ENCODE data around the gene CCDC157.
A peak's percentile ranks its signal among the peaks of the same experiment; 100 is the strongest.

CCDC157 gene

GRCh38 chr22:30416403-30416802, 59.6 kb downstream of the CCDC157 start:
- no peak for ATAC-seq

GRCh38 chr22:30416837-30417236, 60.0 kb downstream of the CCDC157 start:
- ATAC-seq = no peak

GRCh38 chr22:30420347-30421125, 63.7 kb downstream of the CCDC157 start:
- no peak for ATAC-seq

GRCh38 chr22:30421695-30422480, 65.1 kb downstream of the CCDC157 start:
- ATAC-seq = no peak

DNA sequence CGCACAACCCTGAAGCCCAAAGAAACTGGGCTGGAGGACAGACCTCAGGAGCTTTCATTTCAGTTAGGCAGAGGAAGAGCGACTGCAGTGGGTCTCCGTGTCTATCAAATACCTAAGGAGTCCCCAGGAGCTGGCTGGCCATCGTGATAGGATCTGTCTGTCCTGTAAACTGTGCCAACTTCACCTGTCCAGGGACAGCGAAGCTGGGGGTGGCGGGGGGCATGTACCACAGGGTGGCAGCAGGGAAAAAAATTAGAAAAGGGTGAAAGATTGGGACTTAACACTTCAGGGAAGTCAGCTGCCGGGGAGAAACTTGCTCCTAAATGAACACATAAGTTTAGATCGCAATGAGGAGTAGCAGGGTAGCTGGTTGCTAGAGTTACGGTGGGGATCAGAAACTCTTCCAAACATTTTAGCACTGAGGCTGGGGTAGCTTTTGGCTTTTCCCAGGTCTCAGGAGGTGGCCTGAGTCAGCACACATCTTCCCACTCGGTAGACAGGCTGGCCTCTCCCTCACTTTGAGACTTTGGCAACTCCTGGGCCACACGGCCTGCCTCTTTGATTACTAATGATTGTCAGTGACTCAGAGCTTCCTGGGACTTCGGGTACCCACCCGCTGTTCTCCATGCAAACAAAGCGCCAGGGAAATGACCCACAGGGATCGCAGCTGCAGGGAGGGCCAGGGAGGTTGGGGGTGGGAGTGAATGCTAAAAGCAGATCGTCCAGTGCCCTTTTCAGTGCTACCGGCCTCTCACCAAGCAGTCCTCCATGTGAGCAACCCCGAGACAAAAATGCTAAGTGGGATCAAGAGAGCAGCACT, 65.9 kb downstream of the CCDC157 start:
- ATAC-seq = no peak

DNA sequence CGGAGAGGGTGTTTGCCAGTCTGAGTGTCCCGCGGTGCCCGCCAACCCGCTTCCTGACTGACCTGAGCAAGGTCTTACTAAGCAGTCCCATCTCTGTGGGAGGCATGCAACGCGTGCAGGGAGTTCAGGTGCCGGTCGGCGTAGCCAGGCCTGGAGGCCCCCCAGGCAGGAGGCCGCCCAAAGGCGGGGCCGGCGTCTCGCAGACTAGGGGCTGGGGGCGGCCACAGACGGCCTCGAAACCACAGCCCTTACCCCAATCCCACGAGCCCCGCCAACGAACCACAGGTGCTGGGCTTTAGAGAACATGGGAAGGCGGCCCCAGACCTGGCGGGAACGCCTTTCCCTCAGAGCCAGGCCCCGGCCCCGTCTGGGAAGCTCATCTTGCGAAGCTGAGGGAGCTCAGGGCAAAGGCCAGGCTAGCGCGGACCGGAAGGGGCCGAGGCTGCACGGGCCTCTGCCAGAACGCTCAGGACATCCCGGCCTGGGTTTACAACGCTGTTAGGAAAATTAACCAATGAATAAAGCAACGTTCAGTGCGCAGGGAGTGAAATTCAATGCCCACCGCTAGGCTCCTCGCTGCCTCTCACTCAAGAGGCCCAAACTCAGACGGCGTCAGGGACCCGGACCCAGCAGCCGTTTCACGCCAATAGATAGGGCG, 66.6 kb downstream of the CCDC157 start:
- ATAC-seq = peak; percentile 8

GRCh38 chr22:30423959-30424533, 67.2 kb downstream of the CCDC157 start:
- peak; percentile 92 to 94 for ATAC-seq

DNA sequence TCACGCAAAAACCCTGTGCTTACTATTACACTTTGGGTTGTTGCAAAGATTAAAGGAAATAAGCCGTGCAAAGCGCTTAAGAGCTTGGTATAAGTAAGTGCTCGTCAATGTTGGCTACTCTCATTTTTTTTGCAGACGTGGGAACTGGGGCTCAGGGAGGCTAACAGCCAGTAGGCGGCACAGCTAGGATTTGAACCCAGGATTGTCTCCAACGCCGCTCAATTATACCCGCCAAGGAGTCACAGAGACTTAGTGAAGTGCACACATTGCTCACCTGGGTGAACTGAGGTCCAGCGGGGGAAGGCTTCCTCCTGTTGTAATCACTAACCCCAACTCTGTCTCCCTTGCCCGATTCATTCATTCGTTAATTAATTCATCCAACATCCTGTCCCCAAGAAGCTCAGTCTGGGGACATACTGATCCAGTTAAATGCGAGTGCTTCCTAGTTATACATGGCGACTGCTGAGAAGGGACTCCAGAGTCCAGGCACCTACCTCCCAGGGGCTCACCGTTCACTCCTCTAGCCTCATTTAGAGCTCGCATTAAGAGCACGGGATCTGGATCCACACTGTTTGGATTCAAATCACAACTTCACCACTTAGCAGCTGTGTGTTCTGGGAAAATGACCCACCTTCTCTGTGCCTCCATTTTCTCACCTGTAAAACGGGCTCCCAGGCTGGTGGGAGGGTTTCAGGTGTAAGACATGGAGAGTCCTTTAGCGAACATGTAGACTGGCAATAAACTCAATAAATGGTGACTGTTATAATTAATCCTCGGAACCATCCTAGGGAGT, 67.9 kb downstream of the CCDC157 start:
- ATAC-seq = no peak

DNA sequence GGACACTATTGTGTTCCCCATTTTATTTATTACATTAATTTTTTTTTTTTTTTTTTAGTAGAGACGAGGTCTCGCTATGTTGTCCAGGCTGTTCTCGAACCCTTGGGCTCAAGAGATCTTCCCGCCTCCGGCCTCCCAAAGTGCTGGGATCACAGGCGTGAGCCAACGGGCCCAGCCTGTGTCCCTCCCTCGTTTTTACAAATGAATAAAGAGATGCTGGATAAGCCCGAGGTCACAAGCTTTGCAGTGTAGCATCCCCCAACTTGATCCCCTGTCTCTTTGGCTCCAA, 68.5 kb downstream of the CCDC157 start:
- ATAC-seq = no peak

DNA sequence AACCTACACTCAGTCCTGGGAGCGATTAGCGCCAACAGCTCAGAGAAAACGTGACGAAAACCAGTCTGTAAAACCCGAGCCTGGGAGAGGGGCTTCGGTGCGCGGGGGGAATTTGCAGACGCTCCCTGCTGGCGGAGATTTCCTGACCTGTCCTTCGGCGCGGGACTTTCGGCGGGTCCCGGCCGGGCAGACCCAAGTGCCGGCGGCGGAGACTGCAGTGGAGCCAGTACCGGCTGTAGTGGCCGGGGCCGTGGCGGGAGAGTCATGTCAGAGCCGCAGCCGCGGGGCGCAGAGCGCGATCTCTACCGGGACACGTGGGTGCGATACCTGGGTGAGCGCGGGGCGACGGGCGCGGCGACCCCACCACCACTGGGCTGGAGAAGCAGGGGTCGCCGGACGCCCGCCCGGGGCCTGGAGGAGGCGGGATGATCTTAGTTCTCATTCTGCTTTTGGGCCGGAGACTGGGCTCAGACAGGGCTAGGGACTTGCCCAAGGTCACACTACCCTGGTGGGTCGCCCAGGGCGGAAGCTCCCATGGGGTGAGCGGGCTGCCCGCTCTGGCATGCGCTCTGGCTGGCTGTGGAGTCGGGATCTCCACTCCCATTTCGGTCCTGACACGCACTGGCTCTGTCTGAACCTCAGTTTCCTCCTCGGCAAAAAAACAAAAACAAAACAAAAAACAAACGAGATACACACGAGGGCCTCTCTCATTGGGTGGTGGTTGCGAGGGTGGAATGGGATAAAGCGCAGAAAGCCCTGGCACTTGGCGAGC, 69.0 kb downstream of the CCDC157 start, which contains the start of gene MTFP1:
Gene MTFP1 (plus strand): TSS at position 153 of the 772 bp plus-strand sequence. CDS start 112 bp downstream, at position 265.
- no peak for ATAC-seq
